ENCODE measurements around the gene PSMG3. TPM values are rescaled to one million over a fixed set of nuclear protein-coding genes. Genes with fewer than 3 reads are reported as not detected.
A peak's percentile ranks its signal among the peaks of the same experiment; 100 is the strongest.

The PSMG3 gene
- total RNA-seq, 1 experiment from 2014 or later = 33.3 TPM

- POLR2A ChIA-PET = no interaction called here
- Mint-ChIP-seq H3K4me1 (no peaks in the 10 kb centered on the region), H3K9me3 (no peaks in the 10 kb centered on the region), H3K27me3 (ENCODE audit: low read depth) (no peaks in the 10 kb centered on the region), H3K4me3 (no peak overlapping the region), H3K27ac (no peak overlapping the region), H3K36me3 (no peaks in the 10 kb centered on the region)
- CTCF ChIA-PET = interaction anchor here (1.5 to 2.7 kb wide), 4 partner anchors 10 to 41 kb away, joined by 3 to 7 read pairs (median 6); partner anchors contain the start of gene TMEM184A
- ATAC-seq = 0 out of 2 replicates have a peak, but pooled peaks have one; percentile 11
- no peak for DNase-seq (ENCODE audit: low spot score)
- TF ChIP-seq NR3C1 (CRISPR knock-in tag; conservative IDR thresholded peaks at IDR 0.05; ENCODE audit: low read depth) (no peak), CREM (CRISPR knock-in tag; IDR thresholded peaks at IDR 0.05) (no peak), FOXK1 (CRISPR knock-in tag; IDR thresholded peaks at IDR 0.05) (no peak)
Observed at GRCh38 chr7:1545417-1546246, 24.2 kb downstream of the PSMG3 start.

GRCh38 chr7:1544896-1545416 lies 24.9 kb downstream of the PSMG3 start:
- Mint-ChIP-seq H3K36me3 (no peaks in the 10 kb centered on the region), H3K27ac (no peak overlapping the region), H3K9me3 (no peaks in the 10 kb centered on the region), H3K27me3 (ENCODE audit: low read depth) (no peaks in the 10 kb centered on the region), H3K4me3 (no peak overlapping the region), H3K4me1 (no peaks in the 10 kb centered on the region)
- POLR2A ChIA-PET = no interaction called here
- no peak for ATAC-seq
- CTCF ChIA-PET = interaction anchor here (1.5 to 2.7 kb wide), 3 partner anchors 11 to 40 kb away, joined by 3 to 7 read pairs (median 6); partner anchors contain the start of gene TMEM184A
- TF ChIP-seq FOXK1 (CRISPR knock-in tag; IDR thresholded peaks at IDR 0.05) (no peak), GTF2I (CRISPR knock-in tag; conservative IDR thresholded peaks at IDR 0.05) (no peak), ATF6 (CRISPR knock-in tag; IDR thresholded peaks at IDR 0.05) (no peak), ATF3 (CRISPR knock-in tag; conservative IDR thresholded peaks at IDR 0.05) (no peak), FOXP4 (CRISPR knock-in tag; IDR thresholded peaks at IDR 0.05) (no peak), ZNF317 (CRISPR knock-in tag; IDR thresholded peaks at IDR 0.05; ENCODE audit: borderline replicate concordance, low read depth) (no peak), NFE2L1 (CRISPR knock-in tag; IDR thresholded peaks at IDR 0.05) (no peak), ZNF219 (CRISPR knock-in tag; IDR thresholded peaks at IDR 0.05; ENCODE audit: borderline replicate concordance) (no peak), MYBL2 (CRISPR knock-in tag; IDR thresholded peaks at IDR 0.05) (no peak), HMGA2 (CRISPR knock-in tag; IDR thresholded peaks at IDR 0.05) (no peak), MAX (CRISPR knock-in tag; IDR thresholded peaks at IDR 0.05) (no peak), CTCF (IDR thresholded peaks at IDR 0.05) (no peak), TP53 (CRISPR knock-in tag; IDR thresholded peaks at IDR 0.05) (no peak), RELA (CRISPR knock-in tag; IDR thresholded peaks at IDR 0.05; ENCODE audit: borderline replicate concordance) (no peak), ZNF138 (CRISPR knock-in tag; conservative IDR thresholded peaks at IDR 0.05) (no peak), E2F4 (CRISPR knock-in tag; IDR thresholded peaks at IDR 0.05; ENCODE audit: borderline replicate concordance, low read depth) (no peak), IRF1 (CRISPR knock-in tag; IDR thresholded peaks at IDR 0.05) (no peak)
- DNase-seq (ENCODE audit: low spot score) = no peak
